ENCODE measurements around the gene GTF2A1.
"Not testable (repeated sequence)": the region's sequence is repeated elsewhere in the genome, so short reads cannot be mapped to it uniquely, and the experiment has no call there.

The GTF2A1 gene

GRCh38 chr14:81252278-81252677 lies 31.5 kb upstream of the GTF2A1 start:
- H3K27ac ChIP-seq, result no peak overlapping the region

GRCh38 chr14:81247271-81247766 lies 26.6 kb upstream of the GTF2A1 start:
- Histone ChIP-seq H3K27me3 (no peaks in the 10 kb centered on the region), H3K4me1 (no peaks in the 10 kb centered on the region), H3K9me3 (peaks cover 0 to 9% (median 0%) of the 10 kb centered on the region in 3 donors), H3K27ac (no peak overlapping the region), H3K36me3 (no peaks in the 10 kb centered on the region), H3K4me3 (no peak overlapping the region)
- DNase-seq, result no peak
- TF ChIP-seq CTCF (IDR thresholded peaks at IDR 0.05), result no peak
- intact Hi-C loops (cut with DNase I; ENCODE audit: low total_unique reads), result no loop called here

More at GRCh38 chr14:81252278-81252677, 31.5 kb upstream of the GTF2A1 start:
- intact Hi-C loops (cut with DNase I; ENCODE audit: low total_unique reads), result no loop called here
- H3K36me3 ChIP-seq, result no peaks in the 10 kb centered on the region
- no peaks in the 10 kb centered on the region for H3K9me3 ChIP-seq
- no peak for DNase-seq
- no peak overlapping the region for H3K4me3 ChIP-seq
- TF ChIP-seq CTCF (IDR thresholded peaks at IDR 0.05), result no peak
- H3K27me3 ChIP-seq, result no peaks in the 10 kb centered on the region
- no peaks in the 10 kb centered on the region for H3K4me1 ChIP-seq

- Histone ChIP-seq H3K9me3 (peaks cover 0 to 9% (median 0%) of the 10 kb centered on the region in 3 donors), H3K4me3 (no peak overlapping the region), H3K27me3 (no peaks in the 10 kb centered on the region), H3K36me3 (no peaks in the 10 kb centered on the region), H3K27ac (no peak overlapping the region), H3K4me1 (no peaks in the 10 kb centered on the region)
- no peak for TF ChIP-seq CTCF (IDR thresholded peaks at IDR 0.05)
- DNase-seq, result no peak
- intact Hi-C loops (cut with DNase I; ENCODE audit: low total_unique reads), result no loop called here
Measured at GRCh38 chr14:81246461-81247270, 25.9 kb upstream of the GTF2A1 start.

GRCh38 chr14:81245771-81246170 lies 25.0 kb upstream of the GTF2A1 start:
- no peak for TF ChIP-seq CTCF (IDR thresholded peaks at IDR 0.05)
- Histone ChIP-seq H3K4me1 (no peaks in the 10 kb centered on the region), H3K4me3 (no peak overlapping the region), H3K9me3 (peaks cover 0 to 9% (median 0%) of the 10 kb centered on the region in 3 donors), H3K27me3 (no peaks in the 10 kb centered on the region), H3K36me3 (no peaks in the 10 kb centered on the region), H3K27ac (no peak overlapping the region)
- DNase-seq, result no peak
- intact Hi-C loops (cut with DNase I; ENCODE audit: low total_unique reads), result no loop called here

GRCh38 chr14:81244431-81244830 lies 23.7 kb upstream of the GTF2A1 start:
- H3K27ac ChIP-seq; H3K36me3 ChIP-seq; H3K4me1 ChIP-seq; H3K4me3 ChIP-seq; DNase-seq; H3K9me3 ChIP-seq; H3K27me3 ChIP-seq; intact Hi-C loops (cut with DNase I; ENCODE audit: low total_unique reads): not testable (repeated sequence)

- Histone ChIP-seq H3K27me3 (no peaks in the 10 kb centered on the region), H3K27ac (no peak overlapping the region), H3K4me1 (no peaks in the 10 kb centered on the region), H3K36me3 (no peaks in the 10 kb centered on the region), H3K9me3 (peaks cover 0 to 9% (median 0%) of the 10 kb centered on the region in 3 donors), H3K4me3 (no peak overlapping the region)
- intact Hi-C loops (cut with DNase I; ENCODE audit: low total_unique reads), result no loop called here
- no peak for DNase-seq
- TF ChIP-seq CTCF (IDR thresholded peaks at IDR 0.05), result no peak
Measured at GRCh38 chr14:81243499-81243898, 22.7 kb upstream of the GTF2A1 start.

- H3K9me3 ChIP-seq; DNase-seq; H3K27ac ChIP-seq; intact Hi-C loops (cut with DNase I; ENCODE audit: low total_unique reads); H3K36me3 ChIP-seq; H3K4me3 ChIP-seq; H3K4me1 ChIP-seq; H3K27me3 ChIP-seq: not testable (repeated sequence)
Measured at GRCh38 chr14:81236849-81237248, 16.1 kb upstream of the GTF2A1 start.
